Endothelial cell of umbilical vein (primary cell): Measurements from ENCODE around the gene HTR7. TPM values are rescaled to one million over a fixed set of nuclear protein-coding genes. Genes with fewer than 3 reads are reported as not detected.

Source experiments
- BruUV-seq: library from RNA; stranded (reverse); fragments of 400-500 nt; replicated peaks from 2 replicates; lab custom pipeline; 2021; lab: Mats Ljungman, UMichigan
- CTCF ChIA-PET: fragments of 300-600, 350-600 bp; sonication (Branson Sonifier 250); formaldehyde crosslinking; loops from one replicate; lab custom pipeline; 2021; ENCODE audit warnings: antibody characterized with exemption, inconsistent platforms; lab: Charles Lee
- POLR2A ChIA-PET: fragments of 300-600, 350-600 bp; sonication (Branson Sonifier 250); formaldehyde crosslinking; loops from one replicate; lab custom pipeline; 2021; ENCODE audit warnings: antibody characterized with exemption, inconsistent platforms; lab: Charles Lee
- DNase-seq: peaks from one replicate; pipeline ENCODE4 v3.0.0-alpha.2; 2011; ENCODE audit warnings: low read depth, low spot score
- FAIRE-seq: peaks from 2 replicates; lab custom pipeline; 2011; peaks lifted over from hg19 to GRCh38; lab: Jason Lieb, UNC
- H2AFZ ChIP-seq: 2 replicates; pipeline ENCODE4 v1.6.0; 2012; ENCODE audit warnings: low read depth, low read length, control low read depth, inconsistent platforms
- H3K27ac ChIP-seq: 2 replicates; pipeline ENCODE4 v1.5.1; 2011; ENCODE audit warnings: low read depth, mild to moderate bottlenecking, control low read depth, low read length, moderate library complexity; ENCODE audit not compliant: insufficient read depth
- H3K27me3 ChIP-seq, 2 experiments: 2 replicates each; pipeline versions ENCODE4 v1.6.0 to v1.6.1; 2011; ENCODE audit warnings: low read length in 2 of 2, mixed read lengths in 1 of 2; ENCODE audit not compliant: control insufficient read depth in 2 of 2, insufficient read depth in 2 of 2
- H3K36me3 ChIP-seq, 2 experiments: 2 replicates in 1 of 2; 3 replicates in 1 of 2; pipeline ENCODE4 v1.5.1; 2011; ENCODE audit warnings: low read length in 2 of 2, mild to moderate bottlenecking in 1 of 2, moderate library complexity in 1 of 2; ENCODE audit not compliant: control insufficient read depth in 2 of 2, insufficient read depth in 2 of 2; ENCODE audit errors: extremely low read depth in 1 of 2
- H3K4me1 ChIP-seq: 3 replicates; pipeline ENCODE4 v1.5.1; 2011; ENCODE audit warnings: mild to moderate bottlenecking, low read length; ENCODE audit not compliant: control insufficient read depth, insufficient read depth; ENCODE audit errors: extremely low read depth
- H3K4me2 ChIP-seq: 2 replicates; pipeline ENCODE4 v1.6.1; 2011; ENCODE audit warnings: low read length, control low read depth, mixed read lengths; ENCODE audit not compliant: insufficient read depth
- H3K4me3 ChIP-seq, 3 experiments: fragments of 200-600 bp in 1 of 3; sonication (generic), shearing (Covaris generic) in 1 of 3; replicated peaks in 1 of 3; 2 replicates each; pipeline ENCODE4 v1.5.1; 2011 to 2016; ENCODE audit warnings: control low read depth in 3 of 3, low read length in 3 of 3, mild to moderate bottlenecking in 2 of 3, inconsistent platforms in 1 of 3, low read depth in 1 of 3, moderate library complexity in 1 of 3; ENCODE audit not compliant: insufficient read depth in 1 of 3
- H3K79me2 ChIP-seq: 2 replicates; pipeline ENCODE4 v1.6.0; 2012; ENCODE audit warnings: low read length, inconsistent platforms; ENCODE audit not compliant: control insufficient read depth, insufficient read depth
- H3K9ac ChIP-seq: replicated peaks from 2 replicates; pipeline ENCODE3; 2011; ENCODE audit warnings: low read length, control low read depth; ENCODE audit not compliant: insufficient read depth; ENCODE audit errors: extremely low read depth
- H3K9me1 ChIP-seq: replicated peaks from 3 replicates; pipeline ENCODE4 v1.6.0; 2011; ENCODE audit warnings: mild to moderate bottlenecking, low read length; ENCODE audit not compliant: control insufficient read depth, insufficient read depth; ENCODE audit errors: extremely low read depth
- H3K9me3 ChIP-seq: replicated peaks from 2 replicates; pipeline ENCODE4 v1.5.1; 2012; ENCODE audit warnings: low read length, inconsistent platforms; ENCODE audit not compliant: control insufficient read depth, insufficient read depth
- H4K20me1 ChIP-seq: replicated peaks from 2 replicates; pipeline ENCODE3; 2011; ENCODE audit warnings: mild to moderate bottlenecking, low read length; ENCODE audit not compliant: control insufficient read depth, insufficient read depth; ENCODE audit errors: extremely low read depth
- CTCF ChIP-seq, 2 donors: IDR thresholded peaks; 1 replicate in 1 of 2; 2 replicates in 1 of 2; pipeline ENCODE4 v1.5.1; 2011; ENCODE audit warnings: low read length in 2 of 2, mild to moderate bottlenecking in 2 of 2, moderate library complexity in 2 of 2, control low read depth in 1 of 2, inconsistent platforms in 1 of 2, low read depth in 1 of 2; ENCODE audit not compliant: insufficient read depth in 1 of 2; ENCODE audit errors: extremely low read depth in 1 of 2
- EZH2 ChIP-seq: IDR thresholded peaks from 2 replicates; pipeline ENCODE4 v1.6.1; 2012; ENCODE audit warnings: borderline replicate concordance, low read depth, mild to moderate bottlenecking, moderate library complexity, low read length, inconsistent platforms; ENCODE audit not compliant: severe bottlenecking
- GATA2 ChIP-seq: IDR thresholded peaks from 2 replicates; pipeline ENCODE4 v1.7.0; 2011; ENCODE audit warnings: low read depth, mild to moderate bottlenecking, moderate library complexity, mixed read lengths, low read length; ENCODE audit not compliant: insufficient read length, insufficient read depth
- POLR2A ChIP-seq: IDR thresholded peaks from 2 replicates; pipeline ENCODE4 v1.6.1; 2012; ENCODE audit warnings: low read depth, mild to moderate bottlenecking, control low read depth, low read length
- dilution Hi-C: fragments of 300-500 bp; cut with MboI; formaldehyde crosslinking; loops from one replicate; pipeline ENCODE4 v1.15.0; 2019; ENCODE audit warnings: low sequenced_read_pairs; ENCODE audit not compliant: extremely low pct_ligation_motif_present
- intact Hi-C: fragments of 100-400 bp; cut with micrococcal nuclease; formaldehyde crosslinking; loops from one replicate; pipeline ENCODE4 v1.10.0; 2022
- polyA plus RNA-seq, 4 experiments: library from polyadenylated mRNA; depleted of rRNA in 3 of 4; stranded (reverse) in 3 of 4; unstranded in 1 of 4; fragments of >200 nt; gene quantifications; 2 replicates each; pipeline versions ENCODE4 v1.2.1 to v1.2.3, GENCODE V29; 2011 to 2012; ENCODE audit warnings: missing spikeins in 1 of 4
- total RNA-seq: library from RNA; stranded (reverse); gene quantifications from 2 replicates; pipeline ENCODE4 v1.2.3, GENCODE V29; 2021
- TF ChIP-seq, protein P1 (sequence below): IDR thresholded peaks from 2 replicates; pipeline ENCODE4 v1.6.1; 2011; ENCODE audit not compliant: insufficient read depth, insufficient read length

The HTR7 gene
- total and polyA plus RNA-seq, 2 donors (not counting 3 experiments of a cell fraction or from before 2014, with no cell fraction given) = 0.01 to 0.22 TPM

GRCh38 chr10:90769946-90770841 lies 87.6 kb downstream of the HTR7 start:
- POLR2A ChIA-PET = no interaction called here
- Histone ChIP-seq H3K79me2 (no peaks in the 10 kb centered on the region), H3K36me3 (no peaks in the 10 kb centered on the region), H3K9me1 (no peaks in the 10 kb centered on the region), H3K9me3 (no peaks in the 10 kb centered on the region), H3K27me3 (peaks cover 2% of the 10 kb centered on the region in 2 experiments), H4K20me1 (no peaks in the 10 kb centered on the region), H3K4me1 (no peaks in the 10 kb centered on the region), H3K9ac (no peak overlapping the region), H3K27ac (no peak overlapping the region), H3K4me3 (no peak overlapping the region), H3K4me2 (no peak overlapping the region), H2AFZ (no peak overlapping the region)
- no peak for TF ChIP-seq EZH2
- TF ChIP-seq POLR2A = no peak
- no peak for TF ChIP-seq CTCF (IDR thresholded peaks at IDR 0.05; ENCODE audit: extremely low read depth in 1 of 2, insufficient read depth in 1 of 2, low read depth in 1 of 2, low read length in 2 of 2)
- TF ChIP-seq, protein P1, sequence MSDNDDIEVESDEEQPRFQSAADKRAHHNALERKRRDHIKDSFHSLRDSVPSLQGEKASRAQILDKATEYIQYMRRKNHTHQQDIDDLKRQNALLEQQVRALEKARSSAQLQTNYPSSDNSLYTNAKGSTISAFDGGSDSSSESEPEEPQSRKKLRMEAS = no peak
- no peak for TF ChIP-seq GATA2
- FAIRE-seq (no peak), DNase-seq (no peak)
- intact Hi-C loops (no loop called here), dilution Hi-C loops (no loop called here)
- CTCF ChIA-PET = interaction anchor here (7.2 kb wide), 1 partner anchor 17 kb away, joined by 39 read pairs; no protein-coding TSS in a partner anchor
- no TSS peak for BruUV-seq
